Measurements from ENCODE around the gene SLC25A47. TPM values are rescaled to one million over a fixed set of nuclear protein-coding genes. Genes with fewer than 3 reads are reported as not detected.
A peak's percentile ranks its signal among the peaks of the same experiment; 100 is the strongest.

Gene SLC25A47
- total and polyA plus RNA-seq, 2 donors (not counting 1 experiment from before 2014, with no cell fraction given) = not detected

DNA sequence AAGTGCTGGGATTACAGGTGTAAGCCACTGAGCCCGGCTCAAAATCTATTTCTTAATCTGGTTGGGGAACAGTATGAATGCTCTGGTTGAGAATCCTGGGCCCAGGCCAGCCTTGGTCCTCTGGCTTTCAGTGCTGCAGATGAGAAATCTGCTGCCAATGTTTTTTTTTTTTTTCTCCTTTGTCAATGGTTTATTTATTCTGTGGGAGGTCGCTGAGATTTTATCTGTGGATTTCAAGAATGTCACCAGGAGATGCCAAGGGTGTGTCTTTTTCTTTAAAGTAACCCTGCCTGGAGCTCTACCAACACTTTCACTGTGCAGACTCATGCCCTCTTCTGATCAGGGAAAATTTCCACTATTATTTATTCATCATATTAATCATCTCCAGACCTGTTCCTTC is 20.5 kb upstream of the SLC25A47 start:
- CTCF ChIA-PET = interaction anchor here (0.7 to 2.1 kb wide), 7 partner anchors 11 to 80 kb away, joined by 3 to 11 read pairs (median 4); no protein-coding TSS in a partner anchor
- POLR2A ChIA-PET = interaction anchor here (1.6 kb wide), 1 partner anchor 9 kb away, joined by 3 read pairs; no protein-coding TSS in a partner anchor
- no peak overlapping the region for H3K27ac Mint-ChIP-seq
- 100% methylated on average over 1 of the region's 2 CpGs for WGBS (ENCODE audit: insufficient coverage)
- Histone ChIP-seq H2AFZ (ENCODE audit: insufficient read depth, low read depth, low read length, poor library complexity, severe bottlenecking) (no peak overlapping the region), H3K4me2 (replicated peaks; ENCODE audit: low read depth, low read length, poor library complexity, severe bottlenecking) (no peak overlapping the region), H3K79me2 (ENCODE audit: control insufficient read depth, insufficient read depth, low read length) (peaks cover 20% of the 10 kb centered on the region), H3K4me1 (ENCODE audit: control insufficient read depth in 2 of 2, insufficient read depth in 2 of 2, low read length in 2 of 2) (peaks cover 22 to 37% of the 10 kb centered on the region in 2 donors), H3K9me3 (ENCODE audit: control extremely low read depth in 1 of 3, control insufficient read depth in 2 of 3, insufficient read depth in 1 of 3, low read length in 2 of 3) (no peaks in the 10 kb centered on the region), H3K36me3 (replicated peaks in 1 of 2; ENCODE audit: control extremely low read depth in 1 of 2, control insufficient read depth in 1 of 2, extremely low read depth in 1 of 2, insufficient read depth in 2 of 2, low read length in 1 of 2) (no peaks in the 10 kb centered on the region), H3K27ac (ENCODE audit: low read length in 2 of 2) (no peak overlapping the region), H3K4me3 (ENCODE audit: control extremely low read depth in 1 of 5, extremely low read depth in 1 of 5, insufficient read depth in 1 of 5, low read depth in 2 of 5, low read length in 4 of 5) (no peak overlapping the region), H3K9ac (ENCODE audit: low read length) (no peak overlapping the region), H4K20me1 (ENCODE audit: control insufficient read depth, insufficient read depth, low read length, poor library complexity, severe bottlenecking) (no peaks in the 10 kb centered on the region), H3K27me3 (replicated peaks in 1 of 4; ENCODE audit: control extremely low read depth in 1 of 4, control insufficient read depth in 3 of 4, insufficient read depth in 4 of 4, low read length in 3 of 4) (peaks cover 0 to 3% (median 0%) of the 10 kb centered on the region in 4 experiments)
- ATAC-seq (ENCODE audit: low read depth) (no peak), DNase-seq (no peak)
- no peak overlapping the region for H3K4me3 Mint-ChIP-seq
- TF ChIP-seq CTCF (IDR thresholded peaks at IDR 0.05) (no peak), EZH2 (IDR thresholded peaks at IDR 0.05; ENCODE audit: borderline replicate concordance, insufficient read depth, low read depth, low read length, poor library complexity, severe bottlenecking) (no peak)
- intact Hi-C loops (cut with micrococcal nuclease) = loop anchor here (10.0 kb wide), 1 partner anchor 698 kb away; the partner anchor contains the start of gene CCDC85C
- H3K9me3 Mint-ChIP-seq (ENCODE audit: insufficient read depth) = no peaks in the 10 kb centered on the region
- no peaks in the 10 kb centered on the region for H3K27me3 Mint-ChIP-seq
- H3K4me1 Mint-ChIP-seq = peaks cover 38% of the 10 kb centered on the region

DNA sequence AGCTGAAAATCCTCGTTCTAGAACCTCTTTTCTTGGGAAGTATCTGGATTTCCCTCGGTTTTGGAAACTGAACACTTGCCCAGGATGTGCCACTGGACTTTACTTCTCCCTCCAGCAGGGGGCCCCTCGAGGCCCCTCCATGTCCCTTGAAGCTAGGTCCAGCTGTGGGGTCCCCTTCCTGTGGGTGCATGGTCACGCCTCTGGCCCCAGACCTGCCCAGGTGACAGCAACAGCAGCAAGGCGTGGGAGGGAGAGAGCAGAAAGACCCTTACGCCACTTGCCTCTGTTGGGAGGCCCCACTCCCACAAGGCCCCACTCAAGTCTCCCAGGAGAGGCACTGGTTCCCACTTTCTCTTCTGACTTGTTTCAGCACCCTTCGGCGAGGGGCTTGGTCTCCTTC is 20.0 kb upstream of the SLC25A47 start:
- Histone ChIP-seq H2AFZ (ENCODE audit: insufficient read depth, low read depth, low read length, poor library complexity, severe bottlenecking) (no peak overlapping the region), H3K9me3 (ENCODE audit: control extremely low read depth in 1 of 3, control insufficient read depth in 2 of 3, insufficient read depth in 1 of 3, low read length in 2 of 3) (no peaks in the 10 kb centered on the region), H3K27ac (ENCODE audit: low read length in 2 of 2) (no peak overlapping the region), H3K36me3 (replicated peaks in 1 of 2; ENCODE audit: control extremely low read depth in 1 of 2, control insufficient read depth in 1 of 2, extremely low read depth in 1 of 2, insufficient read depth in 2 of 2, low read length in 1 of 2) (no peaks in the 10 kb centered on the region), H3K4me1 (ENCODE audit: control insufficient read depth in 2 of 2, insufficient read depth in 2 of 2, low read length in 2 of 2) (peaks cover 16 to 32% of the 10 kb centered on the region in 2 donors), H3K4me3 (ENCODE audit: control extremely low read depth in 1 of 5, extremely low read depth in 1 of 5, insufficient read depth in 1 of 5, low read depth in 2 of 5, low read length in 4 of 5) (no peak overlapping the region), H4K20me1 (ENCODE audit: control insufficient read depth, insufficient read depth, low read length, poor library complexity, severe bottlenecking) (no peaks in the 10 kb centered on the region), H3K4me2 (replicated peaks; ENCODE audit: low read depth, low read length, poor library complexity, severe bottlenecking) (no peak overlapping the region), H3K27me3 (replicated peaks in 1 of 4; ENCODE audit: control extremely low read depth in 1 of 4, control insufficient read depth in 3 of 4, insufficient read depth in 4 of 4, low read length in 3 of 4) (peaks cover 0 to 3% (median 0%) of the 10 kb centered on the region in 4 experiments), H3K79me2 (ENCODE audit: control insufficient read depth, insufficient read depth, low read length) (peaks cover 20% of the 10 kb centered on the region), H3K9ac (ENCODE audit: low read length) (no peak overlapping the region)
- ATAC-seq (ENCODE audit: low read depth) (no peak), DNase-seq (peak; percentile 35)
- CTCF ChIA-PET = interaction anchor here (0.7 to 2.1 kb wide), 7 partner anchors 10 to 80 kb away, joined by 3 to 11 read pairs (median 4); no protein-coding TSS in a partner anchor
- no peaks in the 10 kb centered on the region for H3K9me3 Mint-ChIP-seq (ENCODE audit: insufficient read depth)
- H3K27ac Mint-ChIP-seq = peak overlapping the region; percentile 20
- intact Hi-C loops (cut with micrococcal nuclease) = loop anchor here (10.0 kb wide), 1 partner anchor 698 kb away; the partner anchor contains the start of gene CCDC85C
- POLR2A ChIA-PET = interaction anchor here (1.6 kb wide), 1 partner anchor 9 kb away, joined by 3 read pairs; no protein-coding TSS in a partner anchor
- 60% methylated on average over 8 of the region's 8 CpGs for WGBS (ENCODE audit: insufficient coverage)
- no peaks in the 10 kb centered on the region for H3K27me3 Mint-ChIP-seq
- H3K4me1 Mint-ChIP-seq = peaks cover 33% of the 10 kb centered on the region
- H3K4me3 Mint-ChIP-seq = no peak overlapping the region
- TF ChIP-seq EZH2 (IDR thresholded peaks at IDR 0.05; ENCODE audit: borderline replicate concordance, insufficient read depth, low read depth, low read length, poor library complexity, severe bottlenecking) (no peak), CTCF (IDR thresholded peaks at IDR 0.05) (peak; percentile 37)

Measured in B cell (primary cell).